Uterus (tissue), 4 donors: ENCODE measurements around the gene ZRSR2. TPM values are rescaled to one million over a fixed set of nuclear protein-coding genes. Genes with fewer than 3 reads are reported as not detected.

Source experiments
- DNase-seq, 2 donors: peaks; one replicate each; pipeline ENCODE4 v3.0.0-alpha.2; 2019 to 2020
- H3K27ac ChIP-seq, 2 donors: fragments of 200-600 bp; sonication (generic); 1 replicate in 1 of 2; 2 replicates in 1 of 2; pipeline ENCODE4 v1.5.1; 2016 to 2018
- H3K27me3 ChIP-seq, 2 donors: fragments of 200-600 bp; sonication (generic); one replicate each; pipeline ENCODE4 v1.5.1; 2018 to 2019; ENCODE audit warnings: control low read depth in 1 of 2
- H3K36me3 ChIP-seq, 2 donors: fragments of 200-600 bp; sonication (generic); one replicate each; pipeline ENCODE4 v1.5.1; 2019; ENCODE audit warnings: control low read depth in 1 of 2
- H3K4me1 ChIP-seq, 2 donors: fragments of 200-600 bp; sonication (generic); one replicate each; pipeline ENCODE4 v1.5.1; 2018 to 2019; ENCODE audit warnings: control low read depth in 1 of 2
- H3K4me3 ChIP-seq, 2 donors: fragments of 200-600 bp; sonication (generic); 1 replicate in 1 of 2; 2 replicates in 1 of 2; pipeline ENCODE4 v1.5.1; 2018 to 2019; ENCODE audit warnings: mild to moderate bottlenecking in 1 of 2
- H3K9me3 ChIP-seq, 2 donors: fragments of 200-600 bp; sonication (generic); one replicate each; pipeline ENCODE4 v1.5.1; 2019; ENCODE audit warnings: control low read depth in 1 of 2
- POLR2A ChIP-seq, 2 donors: fragments of 450-650 bp; IDR thresholded peaks; one replicate each; pipeline ENCODE4 v1.6.1; 2016; ENCODE audit warnings: antibody characterized with exemption in 2 of 2, mild to moderate bottlenecking in 1 of 2, moderate library complexity in 1 of 2
- intact Hi-C: fragments of 100-400 bp; cut with DNase I; formaldehyde crosslinking; loops from one replicate; pipeline ENCODE4 v1.15.1; 2023; ENCODE audit warnings: low total_unique reads
- total RNA-seq, 4 donors: library from RNA; depleted of rRNA in 3 of 4; stranded (reverse); fragments of >200 nt in 3 of 4; gene quantifications; one replicate each; pipeline versions ENCODE4 v1.1.0 to v1.2.4, GENCODE V29; 2014 to 2023
- TF ChIP-seq, protein P1 (sequence below), 4 experiments: fragments of 200-600 bp in 2 of 4; fragments of 450-650 bp in 2 of 4; sonication (generic) in 2 of 4; IDR thresholded peaks; one replicate each; pipeline ENCODE4 v1.5.1; 2016 to 2019; ENCODE audit warnings: antibody characterized with exemption in 4 of 4, mild to moderate bottlenecking in 2 of 4, moderate library complexity in 1 of 4
- donor health status: DM: yes; HTN: yes; CAD: no.

Gene ZRSR2
- total RNA-seq, 4 donors from 2014 or later = 1.8 to 28.2 (median 11.6) TPM

DNA sequence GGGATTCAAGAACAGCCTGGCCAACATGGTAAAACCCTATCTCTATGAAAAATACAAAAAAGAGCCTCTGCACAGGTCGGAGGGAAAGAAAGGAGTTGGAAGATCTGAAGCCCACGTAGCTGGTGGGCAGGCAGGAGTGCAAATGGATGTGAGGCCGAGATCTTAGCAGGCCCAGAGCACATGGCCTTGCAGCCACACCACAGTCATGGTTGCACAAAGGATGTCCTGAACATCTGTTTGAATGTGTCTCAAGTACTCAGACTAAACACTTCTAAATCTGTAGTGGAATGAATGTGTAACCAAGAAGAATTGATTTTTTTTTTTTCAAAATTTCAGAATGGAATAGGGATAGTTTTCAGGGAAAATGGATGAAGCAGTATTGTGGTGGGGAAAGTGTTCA is 41.4 kb upstream of the ZRSR2 start:
- no peak for TF ChIP-seq POLR2A (IDR thresholded peaks at IDR 0.05)
- TF ChIP-seq, protein P1, sequence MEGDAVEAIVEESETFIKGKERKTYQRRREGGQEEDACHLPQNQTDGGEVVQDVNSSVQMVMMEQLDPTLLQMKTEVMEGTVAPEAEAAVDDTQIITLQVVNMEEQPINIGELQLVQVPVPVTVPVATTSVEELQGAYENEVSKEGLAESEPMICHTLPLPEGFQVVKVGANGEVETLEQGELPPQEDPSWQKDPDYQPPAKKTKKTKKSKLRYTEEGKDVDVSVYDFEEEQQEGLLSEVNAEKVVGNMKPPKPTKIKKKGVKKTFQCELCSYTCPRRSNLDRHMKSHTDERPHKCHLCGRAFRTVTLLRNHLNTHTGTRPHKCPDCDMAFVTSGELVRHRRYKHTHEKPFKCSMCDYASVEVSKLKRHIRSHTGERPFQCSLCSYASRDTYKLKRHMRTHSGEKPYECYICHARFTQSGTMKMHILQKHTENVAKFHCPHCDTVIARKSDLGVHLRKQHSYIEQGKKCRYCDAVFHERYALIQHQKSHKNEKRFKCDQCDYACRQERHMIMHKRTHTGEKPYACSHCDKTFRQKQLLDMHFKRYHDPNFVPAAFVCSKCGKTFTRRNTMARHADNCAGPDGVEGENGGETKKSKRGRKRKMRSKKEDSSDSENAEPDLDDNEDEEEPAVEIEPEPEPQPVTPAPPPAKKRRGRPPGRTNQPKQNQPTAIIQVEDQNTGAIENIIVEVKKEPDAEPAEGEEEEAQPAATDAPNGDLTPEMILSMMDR (IDR thresholded peaks at IDR 0.05) = no peak
- intact Hi-C loops = no loop called here
- no peaks in the 10 kb centered on the region for H3K9me3 ChIP-seq
- peak overlapping the region in 1 of 2 donors; percentile 90 for H3K27ac ChIP-seq
- no peaks in the 10 kb centered on the region for H3K27me3 ChIP-seq
- H3K4me1 ChIP-seq = no peaks in the 10 kb centered on the region
- DNase-seq = no peak
- H3K36me3 ChIP-seq = no peaks in the 10 kb centered on the region
- H3K4me3 ChIP-seq = no peak overlapping the region

DNA sequence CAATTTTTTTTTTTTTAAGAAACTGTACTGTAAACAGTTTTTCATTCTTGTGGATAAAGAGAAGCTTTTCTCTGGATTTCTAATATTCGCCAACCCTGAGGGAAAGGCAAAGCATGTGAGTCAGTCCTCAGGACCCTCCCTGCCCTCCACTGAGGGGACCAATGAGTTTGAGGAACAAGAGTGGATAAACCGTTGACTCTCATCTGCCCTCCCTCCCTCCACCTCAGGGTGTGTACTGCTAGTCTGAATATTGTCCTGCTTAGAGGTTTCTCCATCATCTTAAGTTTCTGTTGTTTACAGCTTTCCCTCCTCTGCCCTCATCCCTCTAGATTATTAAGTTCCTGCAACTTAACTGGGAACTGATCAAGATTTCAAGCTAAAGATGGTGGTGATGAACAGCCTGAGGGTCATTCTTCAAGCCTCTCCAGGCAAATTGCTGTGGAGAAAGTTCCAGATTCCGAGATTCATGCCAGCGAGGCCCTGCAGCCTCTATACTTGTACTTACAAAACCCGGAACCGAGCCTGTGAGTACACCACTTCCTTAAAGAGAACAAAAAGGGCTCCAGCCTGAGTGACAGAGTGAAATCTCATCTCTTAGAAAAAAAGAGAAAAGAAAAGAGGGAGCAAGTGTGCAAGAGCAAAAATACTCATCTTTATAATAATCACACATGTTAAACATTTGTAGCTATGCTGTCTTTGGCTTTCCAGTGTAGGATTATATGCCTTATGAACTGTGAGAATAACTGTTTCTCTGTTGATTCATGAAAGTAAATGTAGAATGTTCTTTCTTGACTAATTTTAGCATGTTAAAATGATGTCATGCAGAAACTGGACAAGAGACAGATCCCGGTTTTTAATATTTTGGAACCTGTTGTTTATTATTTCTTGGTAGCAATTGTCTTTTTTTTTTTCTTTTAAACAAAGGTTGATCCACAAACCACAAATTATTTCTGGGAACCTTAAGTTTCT is 40.4 kb upstream of the ZRSR2 start:
- H3K27me3 ChIP-seq = no peaks in the 10 kb centered on the region
- H3K36me3 ChIP-seq = no peaks in the 10 kb centered on the region
- intact Hi-C loops = no loop called here
- H3K4me3 ChIP-seq = no peak overlapping the region
- peak in 1 of 2 donors; percentile 22 for DNase-seq
- no peaks in the 10 kb centered on the region for H3K9me3 ChIP-seq
- TF ChIP-seq, protein P1 (IDR thresholded peaks at IDR 0.05) = no peak
- TF ChIP-seq POLR2A (IDR thresholded peaks at IDR 0.05) = no peak
- H3K4me1 ChIP-seq = no peaks in the 10 kb centered on the region
- peak overlapping the region; percentile 72 to 90 for H3K27ac ChIP-seq

DNA sequence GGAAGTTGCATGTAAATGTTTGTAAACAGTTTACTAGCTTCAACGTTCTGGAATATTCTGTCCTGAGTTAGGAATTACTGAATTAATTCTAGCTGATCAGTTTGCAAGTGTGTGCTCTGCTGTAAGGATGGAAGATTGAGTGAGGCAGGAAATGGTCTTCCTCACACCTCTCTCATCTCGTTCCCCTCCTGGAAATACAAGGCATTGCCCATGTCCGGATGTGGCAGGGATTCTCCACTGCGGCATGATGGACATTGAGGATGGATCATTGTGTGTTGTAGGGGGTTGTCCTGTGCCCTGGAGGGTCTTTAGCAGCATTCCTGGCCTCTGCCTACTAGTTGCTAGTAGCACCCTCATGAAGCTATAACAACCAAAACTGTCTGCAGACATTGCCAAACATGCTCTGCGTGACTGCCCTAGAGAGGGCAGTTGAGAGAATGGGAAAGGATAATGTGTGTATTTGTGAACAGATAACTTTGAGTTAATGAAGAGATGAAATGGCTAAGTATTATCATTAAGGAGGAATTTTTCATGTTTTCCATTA is 39.6 kb upstream of the ZRSR2 start:
- H3K36me3 ChIP-seq = no peaks in the 10 kb centered on the region
- no peaks in the 10 kb centered on the region for H3K27me3 ChIP-seq
- no peaks in the 10 kb centered on the region for H3K9me3 ChIP-seq
- intact Hi-C loops = no loop called here
- DNase-seq = no peak
- TF ChIP-seq, protein P1 (IDR thresholded peaks at IDR 0.05) = no peak
- no peak for TF ChIP-seq POLR2A (IDR thresholded peaks at IDR 0.05)
- no peaks in the 10 kb centered on the region for H3K4me1 ChIP-seq
- H3K27ac ChIP-seq = peak overlapping the region; percentile 72 to 90
- no peak overlapping the region for H3K4me3 ChIP-seq

DNA sequence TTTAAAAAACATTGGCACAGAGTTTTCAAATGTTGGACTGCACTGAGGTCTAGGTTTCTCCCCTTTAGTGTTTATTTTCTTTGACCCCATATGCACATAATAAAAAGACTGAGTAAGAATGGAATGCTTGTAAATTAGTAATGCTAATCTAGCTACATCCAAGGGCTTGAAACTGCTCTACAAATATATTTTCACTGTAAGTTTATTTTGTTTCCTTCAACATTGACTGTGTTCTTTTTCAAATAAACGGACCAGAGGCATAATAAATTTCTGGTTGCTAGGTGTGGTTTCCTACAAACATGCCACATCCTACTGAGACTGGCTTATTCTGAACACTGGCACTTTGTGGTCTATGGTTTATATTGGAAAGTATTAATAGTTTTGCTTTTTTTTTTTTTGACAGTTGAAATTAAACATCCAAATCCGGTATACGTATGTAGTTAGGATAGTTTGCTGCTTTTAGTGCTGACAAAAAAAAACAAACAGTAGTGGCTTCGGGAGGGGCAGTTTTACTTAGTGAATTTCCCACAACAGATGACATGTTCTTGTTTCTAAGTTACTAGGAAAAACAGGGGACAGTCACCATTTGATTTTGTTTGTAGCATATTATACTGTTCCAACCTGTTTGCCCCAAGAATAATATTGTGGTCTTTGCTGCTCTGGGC is 39.0 kb upstream of the ZRSR2 start:
- H3K4me1 ChIP-seq = no peaks in the 10 kb centered on the region
- peak overlapping the region; percentile 72 to 90 for H3K27ac ChIP-seq
- H3K4me3 ChIP-seq = no peak overlapping the region
- DNase-seq = no peak
- no peak for TF ChIP-seq POLR2A (IDR thresholded peaks at IDR 0.05)
- TF ChIP-seq, protein P1 (IDR thresholded peaks at IDR 0.05) = no peak
- intact Hi-C loops = no loop called here
- H3K27me3 ChIP-seq = no peaks in the 10 kb centered on the region
- H3K36me3 ChIP-seq = no peaks in the 10 kb centered on the region
- H3K9me3 ChIP-seq = no peaks in the 10 kb centered on the region

DNA sequence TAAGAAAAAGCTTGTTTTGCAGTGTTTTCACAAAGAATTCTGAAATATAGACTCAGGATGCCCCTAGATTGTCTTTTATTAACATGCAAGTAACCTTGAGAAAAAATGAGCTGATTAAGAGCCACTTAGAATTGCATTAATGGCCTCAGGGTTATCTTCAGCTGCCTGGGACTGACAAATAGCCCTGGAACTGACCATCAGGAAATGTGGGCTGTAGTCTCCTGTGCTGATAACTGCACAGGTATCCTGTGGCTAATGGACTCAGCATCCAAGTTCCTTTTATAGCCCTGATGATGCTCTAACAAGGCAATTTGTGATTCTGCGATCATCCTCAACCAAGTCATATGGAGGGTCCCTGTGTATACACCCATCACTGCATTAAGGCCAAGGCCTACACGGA is 35.2 kb upstream of the ZRSR2 start:
- H3K36me3 ChIP-seq = no peaks in the 10 kb centered on the region

More for the DNA sequence above, 35.2 kb upstream of the ZRSR2 start:
- no peak overlapping the region for H3K27ac ChIP-seq
- H3K27me3 ChIP-seq = no peaks in the 10 kb centered on the region
- DNase-seq = no peak
- H3K4me3 ChIP-seq = no peak overlapping the region
- no peaks in the 10 kb centered on the region for H3K4me1 ChIP-seq
- intact Hi-C loops = no loop called here
- no peaks in the 10 kb centered on the region for H3K9me3 ChIP-seq
- no peak for TF ChIP-seq POLR2A (IDR thresholded peaks at IDR 0.05)
- TF ChIP-seq, protein P1 (IDR thresholded peaks at IDR 0.05) = no peak
